Activated CD4-positive, alpha-beta T cell treated with anti-CD3 and anti-CD28 coated beads, Interleukin-2, Interleukin-6, amounts not matched to agents 100 ng/mL and 50 ng/mL, durations not matched to agents 16 hours and 8 hours (primary cell): ENCODE measurements around the gene TNPO1.
A peak's percentile ranks its signal among the peaks of the same experiment; 100 is the strongest.

ENCODE experiments used
- DNase-seq: peaks from one replicate; pipeline ENCODE4 v3.0.0-alpha.2; 2020

The TNPO1 gene

DNA sequence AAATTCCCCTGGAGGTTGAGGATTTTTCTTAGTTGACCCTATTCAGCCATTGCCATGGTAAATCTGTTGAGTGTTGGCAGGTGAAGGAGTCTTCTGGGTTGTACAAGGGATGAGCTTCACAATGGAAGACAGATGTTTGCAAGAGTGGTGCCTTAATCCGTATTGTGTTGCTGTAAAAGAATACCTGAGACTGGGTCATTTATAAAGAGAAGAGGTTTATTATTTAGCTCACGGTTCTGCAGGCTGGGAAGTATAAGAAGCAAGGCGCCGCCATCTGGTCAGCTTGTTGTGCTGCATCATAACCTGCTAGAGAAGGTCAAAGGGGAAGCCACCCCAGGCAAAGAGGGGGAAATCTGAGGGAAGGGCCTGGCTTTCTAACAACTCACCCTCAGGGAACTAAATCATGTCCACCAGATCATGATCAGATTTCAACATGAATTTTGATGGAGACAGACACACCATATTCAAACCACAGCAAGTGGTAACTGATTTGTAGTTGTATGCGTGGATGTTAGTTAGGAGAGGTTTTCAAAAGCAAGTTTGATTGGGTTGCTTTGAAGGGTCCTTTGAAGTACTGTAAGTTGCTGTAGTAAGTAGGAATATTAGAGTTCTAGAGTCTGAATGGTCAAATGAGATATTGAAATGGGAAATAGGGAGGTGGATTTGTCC lies 2.5 kb downstream of the TNPO1 start:
- DNase-seq = peak; percentile 65

DNA sequence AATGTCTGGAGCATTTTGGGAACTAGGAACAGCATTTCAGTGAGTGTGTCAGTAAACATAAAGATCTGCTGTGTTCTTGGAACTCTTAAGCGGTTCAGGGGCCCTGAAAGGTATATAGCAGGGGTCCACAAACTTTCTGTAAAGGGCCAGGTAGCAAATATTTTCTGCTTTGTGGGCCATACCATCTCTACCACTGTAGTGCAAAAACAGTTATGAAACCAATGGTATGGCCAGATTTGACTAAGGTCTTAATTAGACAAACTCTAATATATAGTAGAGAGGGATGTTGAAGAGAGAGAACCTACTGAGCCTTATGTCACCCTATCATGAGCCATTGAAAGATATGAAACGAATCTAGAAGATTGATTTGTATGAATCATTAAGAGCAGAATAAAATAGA lies 5.3 kb downstream of the TNPO1 start:
- DNase-seq = no peak

DNA sequence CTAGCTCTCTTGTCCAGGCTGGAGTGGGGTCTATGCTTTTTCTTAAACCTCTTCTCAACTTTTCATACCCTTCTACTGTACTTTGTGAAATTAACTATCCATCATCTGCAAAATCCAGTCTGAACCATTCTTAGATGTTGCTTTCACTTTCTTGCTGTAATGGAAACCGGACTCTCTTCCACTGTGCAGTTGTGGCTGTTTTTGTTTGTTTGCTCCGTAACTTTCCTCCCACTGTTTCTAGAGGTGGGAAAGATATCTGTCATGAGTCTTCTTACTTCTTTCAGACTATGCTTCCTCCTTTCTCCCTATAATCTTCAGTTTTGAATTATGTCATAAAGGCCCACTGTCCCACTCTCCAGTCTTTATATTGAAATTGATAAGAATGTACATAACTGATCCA lies 6.5 kb downstream of the TNPO1 start:
- DNase-seq = no peak

DNA sequence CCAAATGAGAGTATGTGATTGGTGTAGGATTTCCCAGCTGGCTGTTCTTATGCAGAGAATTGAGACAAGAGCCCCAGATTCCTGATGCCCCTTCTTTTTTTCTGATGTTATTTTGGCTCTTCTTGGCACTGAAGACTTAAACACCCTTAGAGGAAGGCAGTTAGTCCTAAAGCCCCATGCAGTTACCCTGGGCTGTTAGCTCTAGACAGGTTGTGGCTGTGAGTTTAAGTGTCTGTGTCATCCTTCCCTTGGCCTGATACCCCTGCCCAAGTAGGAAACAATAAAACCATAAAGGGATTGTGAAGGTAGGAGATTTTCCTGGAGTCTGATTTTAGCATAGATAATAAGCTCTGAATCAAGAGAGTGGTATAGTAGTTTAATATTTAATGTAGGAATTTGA lies 13.2 kb downstream of the TNPO1 start:
- DNase-seq = no peak

DNA sequence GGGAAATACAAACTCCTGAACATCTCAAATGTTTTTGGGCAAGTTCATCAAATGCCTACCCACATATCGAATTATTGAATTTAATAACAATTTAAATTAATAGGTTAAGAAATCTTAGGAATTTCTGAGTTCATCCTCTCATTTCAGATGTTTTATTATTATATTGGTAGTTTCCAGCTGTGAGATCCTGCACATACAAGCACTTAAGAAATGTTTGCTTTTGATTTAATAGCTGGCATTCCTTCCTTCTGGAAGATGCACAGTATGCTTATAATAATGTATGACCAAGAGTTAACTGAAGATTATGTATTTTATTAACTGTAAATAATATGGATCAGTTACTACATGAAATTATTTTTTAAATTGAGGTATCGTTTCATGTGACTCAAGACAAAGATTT lies 13.9 kb downstream of the TNPO1 start:
- no peak for DNase-seq

DNA sequence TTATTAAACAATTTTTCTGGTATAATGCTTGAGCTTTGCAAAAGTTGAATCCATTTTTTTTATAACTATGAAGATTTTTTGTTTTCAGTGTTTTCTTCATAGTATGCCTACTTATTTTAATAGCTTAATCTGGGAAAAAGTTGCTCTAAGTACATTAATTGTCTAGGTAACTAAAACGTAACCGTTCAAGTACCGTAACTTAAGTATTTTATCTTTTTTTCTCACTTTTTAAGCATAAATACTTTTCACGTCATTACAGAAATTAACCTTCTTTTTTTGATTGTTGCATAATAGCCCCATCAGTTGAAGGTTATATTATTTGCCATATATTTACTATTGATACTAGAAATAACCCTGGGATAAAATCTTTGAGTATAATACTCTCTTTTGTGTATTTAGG lies 15.2 kb downstream of the TNPO1 start:
- DNase-seq = no peak

DNA sequence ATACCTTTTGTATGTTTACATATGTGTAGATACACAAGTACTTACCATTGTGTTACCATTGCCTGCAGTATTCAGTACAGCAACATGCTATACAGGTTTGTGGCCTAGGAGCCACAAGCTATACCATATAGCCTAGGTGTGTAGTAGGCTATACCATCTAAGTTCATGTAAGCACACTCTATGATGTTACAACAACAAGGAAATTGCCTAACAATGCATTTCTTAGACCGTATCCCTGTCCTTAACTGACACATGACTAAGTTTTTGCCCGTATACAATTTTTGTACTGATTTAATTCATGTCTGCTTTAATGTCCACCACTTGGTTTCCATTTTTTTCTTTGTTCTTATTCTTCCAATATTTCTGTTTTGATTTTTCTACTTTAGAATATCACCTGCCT lies 18.5 kb downstream of the TNPO1 start:
- DNase-seq = no peak

DNA sequence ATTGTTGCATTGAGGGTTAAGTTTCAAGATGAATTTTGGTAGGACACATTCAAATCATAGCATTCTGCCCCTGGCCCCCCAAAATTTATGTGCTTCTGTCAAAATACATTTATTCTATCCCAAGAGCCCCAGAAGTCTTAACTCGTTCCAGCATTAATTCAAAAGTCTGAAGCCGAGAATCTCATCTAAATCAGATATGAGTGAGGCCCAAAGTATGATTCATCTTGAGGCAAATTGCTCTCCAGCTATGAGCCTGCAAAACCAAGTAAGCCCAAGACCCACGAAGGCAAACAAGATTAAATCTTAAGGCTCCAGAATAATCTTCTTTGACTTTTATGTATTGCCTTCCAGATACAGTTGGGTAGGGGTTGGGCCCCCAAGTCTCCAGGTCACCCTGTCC lies 19.2 kb downstream of the TNPO1 start:
- DNase-seq = no peak

DNA sequence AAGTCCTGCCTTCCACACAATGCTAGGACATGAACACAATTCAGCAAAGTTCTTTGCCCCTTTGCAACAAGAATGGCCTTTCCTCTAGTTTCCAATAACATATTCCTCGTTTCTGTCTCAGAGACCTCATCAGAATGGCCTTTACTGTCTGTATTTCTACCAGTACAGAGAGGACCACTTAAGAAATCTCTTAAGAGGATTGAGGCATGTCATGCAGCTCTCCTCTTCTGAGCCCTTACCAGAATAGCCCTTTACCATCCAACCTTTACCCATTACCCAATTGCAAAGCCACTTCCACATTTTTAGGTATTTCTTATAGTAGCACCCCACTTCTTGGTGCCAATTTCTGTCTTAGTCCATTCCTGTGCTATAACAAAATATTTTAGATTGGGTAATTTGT lies 20.3 kb downstream of the TNPO1 start:
- no peak for DNase-seq

DNA sequence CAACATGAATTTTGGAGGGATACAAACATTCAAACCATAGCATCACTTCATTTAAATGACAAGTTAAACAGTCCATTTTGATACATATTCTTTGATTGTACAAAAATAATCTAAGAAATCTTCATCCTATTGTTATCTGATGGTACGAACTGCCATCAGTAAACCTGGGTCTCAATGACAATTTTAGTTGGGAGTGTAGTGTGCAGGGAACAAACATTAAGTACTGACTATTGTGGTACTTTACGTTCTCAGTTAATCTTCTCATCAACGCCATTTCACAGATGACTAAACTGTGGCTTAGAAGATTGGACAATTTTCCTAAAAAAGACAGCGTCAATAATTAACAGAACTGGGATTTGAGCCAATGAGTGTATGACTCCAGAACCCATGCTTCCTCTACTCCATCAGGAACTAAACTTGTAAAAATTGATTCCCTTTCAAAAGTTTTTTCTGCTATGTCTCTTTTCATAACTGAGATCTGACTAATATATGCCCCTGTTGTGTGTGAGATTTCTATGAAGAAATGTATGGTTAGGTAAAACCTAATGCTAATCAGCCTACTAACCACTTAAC lies 21.1 kb downstream of the TNPO1 start:
- DNase-seq = no peak

DNA sequence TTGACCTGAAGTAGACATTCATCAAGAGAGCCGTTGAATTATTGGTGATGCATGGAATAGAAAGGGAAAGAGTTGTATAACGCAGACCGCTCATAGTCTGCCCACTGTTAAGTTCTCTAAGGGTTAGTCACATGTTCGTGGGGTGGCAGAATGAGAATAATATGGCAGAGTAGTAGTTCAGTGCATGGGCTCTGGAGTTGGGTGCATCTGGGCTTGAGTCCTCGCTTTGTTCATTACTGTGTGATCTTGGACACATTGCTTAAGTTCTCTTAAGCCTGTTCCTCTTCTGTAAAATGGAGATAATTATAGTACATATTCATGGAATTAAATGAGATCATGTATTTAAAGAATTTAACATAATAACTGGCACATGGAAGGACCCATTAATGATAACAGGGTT lies 23.6 kb downstream of the TNPO1 start:
- DNase-seq = no peak

DNA sequence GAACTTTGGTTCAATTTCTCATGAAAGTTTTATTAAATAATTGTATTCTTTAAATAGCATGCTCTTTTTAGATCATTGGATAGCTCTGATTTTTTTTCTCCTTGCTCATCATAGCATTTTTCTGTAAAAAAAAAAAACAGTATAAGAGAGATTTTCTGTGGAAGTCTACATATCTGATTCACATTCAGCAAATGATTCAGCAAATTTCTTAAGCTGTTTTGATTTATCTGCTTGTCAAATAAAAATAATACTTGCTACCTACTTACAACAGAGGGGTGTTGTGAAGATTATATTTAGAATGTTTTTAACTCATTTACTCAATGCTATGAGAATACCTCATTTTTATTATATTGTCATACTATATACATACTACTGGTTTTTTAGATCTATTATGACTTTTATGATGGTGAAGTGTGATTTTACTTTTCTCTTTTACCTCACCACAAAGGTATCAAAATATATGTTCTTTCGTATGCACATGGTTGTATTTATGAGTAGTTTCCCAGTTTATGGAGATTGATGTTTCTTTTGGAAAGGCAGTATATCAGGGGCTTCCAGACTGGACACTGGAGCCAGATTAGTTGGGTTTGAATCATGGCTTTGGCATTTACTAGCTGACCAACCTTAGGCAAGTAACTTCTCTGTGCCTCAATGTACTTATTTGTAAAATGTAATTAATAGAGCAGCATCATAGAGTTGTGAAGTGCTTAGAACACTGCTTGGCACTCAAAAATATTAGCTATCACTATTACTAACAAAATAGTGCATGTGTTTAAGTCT lies 25.5 kb downstream of the TNPO1 start:
- DNase-seq = no peak

DNA sequence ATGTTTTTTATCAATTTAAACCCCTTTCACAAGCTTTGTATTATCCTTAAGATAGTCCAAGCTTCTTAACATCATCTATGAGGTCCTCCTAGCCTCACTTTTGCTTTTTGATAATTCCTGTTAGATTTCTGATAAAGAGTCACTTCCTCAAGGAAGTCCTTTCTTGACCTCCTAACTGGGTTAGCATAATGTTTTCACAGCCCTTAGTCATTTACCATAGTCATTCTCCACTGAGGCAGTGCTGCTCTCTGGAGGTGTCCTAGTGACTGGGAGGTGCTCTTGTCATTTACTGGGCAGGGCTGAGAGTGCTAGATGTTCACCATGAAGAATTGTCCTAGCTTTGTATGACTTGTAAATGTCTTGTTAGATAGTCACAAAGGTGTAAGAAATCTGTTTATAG lies 26.4 kb downstream of the TNPO1 start:
- DNase-seq = peak; percentile 7

DNA sequence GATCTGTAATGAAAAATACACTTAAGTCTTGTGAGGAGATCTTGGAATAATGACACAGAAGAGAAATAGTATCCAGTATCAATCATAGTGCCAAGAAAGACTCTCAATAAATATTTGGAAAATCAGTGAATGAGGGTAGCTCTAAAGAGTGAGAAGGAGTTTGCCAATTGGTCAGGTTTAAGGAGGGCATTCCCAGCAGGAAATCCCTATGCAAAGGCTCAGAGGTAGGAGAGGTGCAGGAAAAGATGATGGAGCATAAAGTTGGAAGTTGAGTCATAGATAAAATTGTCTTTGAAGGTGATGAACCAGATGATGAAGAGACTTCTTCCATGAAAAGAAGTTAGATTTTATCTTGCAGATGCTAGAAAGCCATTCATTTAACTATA lies 27.8 kb downstream of the TNPO1 start:
- no peak for DNase-seq

DNA sequence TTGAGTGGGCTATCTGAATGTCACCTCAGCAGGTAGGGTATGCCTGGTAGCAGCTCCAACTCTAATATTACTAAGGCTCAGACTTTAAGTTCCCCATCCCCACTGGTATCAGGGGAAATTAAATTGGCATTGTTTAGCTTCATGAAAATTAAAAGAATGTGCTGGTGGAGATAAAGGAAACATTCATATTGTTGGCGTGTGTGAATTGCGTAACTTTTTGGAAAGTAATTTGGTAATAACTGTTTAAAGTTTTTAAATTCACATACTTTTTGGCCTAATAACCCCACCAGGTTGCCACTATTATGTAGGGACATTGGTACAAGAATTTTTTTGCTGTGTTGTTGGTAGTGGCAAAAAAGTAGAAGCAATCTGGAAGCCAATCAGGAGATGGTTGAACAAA lies 29.4 kb downstream of the TNPO1 start:
- no peak for DNase-seq

DNA sequence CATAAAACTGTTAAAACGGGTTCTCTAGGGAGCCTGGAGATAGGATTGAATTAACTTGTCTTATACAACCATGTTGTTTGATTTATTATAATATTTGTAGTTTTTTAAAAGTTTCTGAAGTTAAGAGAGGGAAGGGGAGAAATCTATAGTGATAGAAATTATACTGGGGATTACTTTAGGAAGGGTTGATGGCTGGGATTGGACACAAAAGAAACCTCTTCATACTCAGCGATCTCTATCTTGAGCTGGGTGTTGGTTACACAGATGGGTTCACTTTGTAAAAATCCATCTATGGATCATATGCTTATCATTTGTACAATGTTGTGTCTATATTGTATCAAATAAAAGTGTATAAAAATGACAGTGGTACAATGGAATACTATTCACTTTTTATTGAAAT lies 30.0 kb downstream of the TNPO1 start:
- DNase-seq = no peak

DNA sequence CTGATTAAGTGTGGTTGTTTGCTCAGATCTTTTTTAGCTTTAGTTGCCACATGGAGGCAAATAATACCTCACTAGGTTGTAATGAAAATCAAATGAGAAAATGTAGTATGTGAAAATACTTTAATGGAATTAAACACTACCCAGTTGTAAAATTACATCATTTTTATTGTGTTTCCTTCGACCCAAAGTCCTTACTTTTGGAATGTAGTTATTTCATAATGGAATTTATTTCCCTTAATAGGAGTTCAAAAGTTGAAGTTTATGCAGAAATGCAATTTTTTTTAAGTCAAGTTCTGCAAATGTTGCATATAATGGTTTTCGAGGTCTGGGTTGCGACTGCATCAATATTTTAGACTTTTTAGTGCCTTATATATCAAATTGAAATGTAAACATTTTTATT lies 31.0 kb downstream of the TNPO1 start:
- no peak for DNase-seq

DNA sequence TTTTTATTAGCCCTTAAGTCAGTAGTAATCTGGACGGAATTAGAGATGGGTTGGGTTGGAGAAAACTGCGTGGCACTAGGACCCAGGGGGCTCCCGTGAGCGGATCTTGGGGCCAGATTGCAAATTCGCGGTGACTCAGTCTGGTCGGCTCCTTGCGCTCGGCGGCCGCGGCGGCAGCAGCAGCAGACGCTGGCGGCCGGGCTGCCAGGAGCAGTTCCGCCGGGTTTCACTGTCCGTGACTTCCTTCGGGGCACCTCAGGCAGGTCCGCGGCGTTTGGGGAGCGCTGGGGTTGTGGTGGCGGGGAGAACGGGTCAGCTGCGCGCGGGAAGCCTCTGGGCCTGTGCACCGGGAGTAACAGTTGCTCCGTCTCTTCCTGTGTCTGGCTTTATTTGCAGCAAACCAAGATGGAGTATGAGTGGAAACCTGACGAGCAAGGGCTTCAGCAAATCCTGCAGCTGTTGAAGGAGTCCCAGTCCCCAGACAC lies 31.6 kb downstream of the TNPO1 start:
- DNase-seq = peak; percentile 90

DNA sequence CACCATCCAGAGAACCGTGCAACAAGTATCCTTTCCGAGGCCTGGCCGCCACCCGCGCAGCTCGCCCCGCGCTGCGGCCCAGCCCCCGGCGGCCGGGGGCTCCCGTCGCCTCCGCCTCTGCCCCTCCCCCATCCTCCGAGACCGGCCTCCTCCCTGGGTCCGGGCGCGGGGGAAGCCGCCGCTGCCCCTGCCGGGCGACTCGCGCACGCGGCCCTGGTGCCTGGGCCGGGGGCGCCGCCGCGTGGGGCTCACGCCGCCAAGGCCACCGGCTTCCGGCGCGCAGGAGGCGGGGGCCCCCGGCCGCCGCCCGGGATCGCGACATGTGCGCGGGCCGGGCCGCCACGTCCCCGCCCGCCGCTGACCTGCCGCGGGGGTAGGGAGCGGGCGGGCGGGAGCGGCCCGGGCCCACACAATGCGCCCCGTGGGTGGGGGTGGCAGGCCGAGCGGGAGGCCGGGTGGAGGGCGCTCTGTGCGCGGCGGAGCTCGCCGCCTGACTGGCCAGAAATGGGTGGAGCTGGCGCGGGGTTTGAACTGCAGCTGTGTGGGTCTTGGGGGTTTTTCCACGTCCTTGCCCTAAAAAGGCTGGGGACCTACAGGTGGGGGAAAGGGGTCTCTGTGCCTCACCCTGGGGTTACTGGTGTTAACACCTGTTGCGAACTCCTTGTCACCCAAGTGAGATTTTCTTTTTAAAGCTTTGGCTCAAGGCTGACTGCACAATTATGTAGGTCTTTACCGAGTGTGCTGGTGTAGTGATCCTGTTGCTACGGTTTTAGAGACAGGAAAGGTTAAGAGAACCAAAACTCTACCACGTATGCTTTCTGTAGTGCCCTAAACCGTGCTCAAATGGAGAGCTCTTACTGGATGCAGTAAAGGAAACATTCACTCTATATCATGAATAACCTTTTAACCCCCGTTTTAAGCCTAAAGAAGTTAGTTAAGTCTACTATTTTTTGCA lies 32.3 kb downstream of the TNPO1 start:
- DNase-seq = peak; percentile 61

DNA sequence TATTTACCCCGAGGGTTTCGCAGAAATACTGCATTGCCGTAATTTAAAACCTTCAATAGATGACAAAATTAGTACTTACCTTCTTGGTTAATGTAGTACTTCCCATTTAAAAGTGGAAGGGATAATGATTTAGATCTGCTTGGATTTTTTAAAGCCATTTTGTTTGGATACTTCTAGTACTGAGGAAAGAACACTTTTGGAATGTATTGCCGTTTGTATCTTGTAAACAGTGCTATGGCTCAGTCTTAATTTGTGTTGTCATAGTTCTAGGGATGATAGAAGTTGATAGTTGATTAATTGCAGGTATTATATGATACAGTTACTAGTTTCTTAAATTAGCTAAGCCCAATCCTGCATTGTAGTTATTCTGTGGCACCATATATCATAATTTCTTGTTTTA lies 33.1 kb downstream of the TNPO1 start:
- DNase-seq = no peak

DNA sequence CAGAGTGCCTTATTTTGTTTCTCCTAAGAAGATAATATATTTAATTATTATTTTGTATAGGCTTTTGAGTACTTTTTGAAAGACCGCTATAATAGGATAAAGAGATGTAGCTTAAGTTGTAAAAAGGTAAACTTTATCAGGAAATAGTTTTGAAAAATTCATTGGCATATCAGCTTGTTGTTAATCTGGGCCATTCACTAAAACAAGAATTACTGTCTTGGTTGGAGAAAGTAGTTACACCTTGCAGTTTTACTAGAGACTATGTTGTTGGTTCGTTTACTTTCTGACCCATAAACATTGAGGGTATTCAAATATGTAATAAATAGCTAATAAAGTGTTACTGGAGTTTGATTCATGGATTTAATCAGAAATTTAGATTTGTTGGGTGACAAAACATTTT lies 33.7 kb downstream of the TNPO1 start:
- no peak for DNase-seq

DNA sequence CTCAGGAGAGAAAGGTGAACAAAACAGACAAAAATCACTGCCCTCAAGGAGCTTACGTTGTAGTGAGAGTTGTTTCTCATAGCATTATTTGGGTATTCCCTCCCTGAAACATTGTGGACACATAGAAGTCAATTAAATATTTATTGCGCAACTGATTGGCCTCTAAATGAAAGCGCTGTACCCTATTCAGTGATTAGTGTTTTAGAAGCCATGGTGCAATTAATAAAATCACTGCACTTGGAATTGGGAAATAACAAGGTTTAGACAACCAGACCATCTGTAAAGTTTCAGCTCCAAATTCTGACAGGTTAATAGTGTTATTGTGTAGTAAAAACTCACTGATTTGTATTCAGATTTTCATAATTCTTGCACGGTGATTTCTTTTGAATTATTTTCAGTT lies 35.9 kb downstream of the TNPO1 start:
- DNase-seq = no peak

DNA sequence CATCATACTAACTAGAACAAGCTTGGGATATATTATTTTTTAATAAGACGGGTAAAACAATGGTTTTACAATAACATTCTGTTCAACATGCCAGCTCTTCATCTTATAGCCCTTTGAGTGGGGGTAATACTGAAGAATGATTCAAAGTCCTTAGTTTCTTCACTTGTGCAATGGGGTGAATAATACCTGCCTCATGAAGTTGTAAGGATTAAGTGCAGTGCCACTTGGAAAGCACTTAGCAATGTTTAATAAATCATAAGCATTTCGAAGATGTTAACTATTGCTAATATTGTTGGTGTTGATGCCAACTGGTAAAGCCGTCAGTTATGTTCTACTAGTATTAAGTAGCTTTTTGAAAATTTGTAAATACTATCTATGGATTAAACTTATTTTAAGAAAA lies 38.0 kb downstream of the TNPO1 start:
- no peak for DNase-seq
